Renal cortex interstitium (tissue), 11 donors: ENCODE results near the gene ADAMTS3. TPM values are rescaled to one million over a fixed set of nuclear protein-coding genes. Genes with fewer than 3 reads are reported as not detected.
"Not testable (repeated sequence)": the region's sequence is repeated elsewhere in the genome, so short reads cannot be mapped to it uniquely, and the experiment has no call there.

Experiments used
- DNase-seq, 11 donors: peaks; one replicate each; pipeline ENCODE4 v3.0.0-alpha.2; 2013; ENCODE audit warnings: low read depth in 9 of 11, low spot score in 4 of 11; ENCODE audit errors: extremely low read depth in 1 of 11
- polyA plus RNA-seq, 3 donors: library from polyadenylated mRNA; unstranded; fragments of 120-200 nt; gene quantifications; one replicate each; pipeline ENCODE4 v1.2.1, GENCODE V29; 2013; ENCODE audit not compliant: insufficient read length in 3 of 3

Gene ADAMTS3
- polyA plus RNA-seq, 3 donors, result 9.7 to 10.7 (median 10.1) TPM

DNA sequence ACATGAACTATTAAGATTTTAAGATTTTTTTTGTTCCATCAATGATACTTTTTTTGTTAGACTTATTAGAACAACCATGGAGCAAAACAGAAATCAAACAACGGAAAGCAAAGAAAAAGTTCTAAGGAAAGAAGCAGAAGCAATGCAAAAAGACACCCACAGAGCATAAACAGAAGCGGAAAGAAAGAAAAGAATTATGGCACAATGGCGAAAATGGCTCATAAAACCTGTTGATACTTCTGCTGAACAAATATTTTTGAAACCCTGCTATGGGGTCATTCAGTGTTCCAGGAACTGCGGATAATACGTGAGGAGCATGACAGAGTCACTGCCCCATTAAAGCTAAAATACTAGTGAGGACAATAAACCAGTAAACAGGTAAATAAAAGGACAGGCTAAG lies 138.0 kb downstream of the ADAMTS3 start:
- DNase-seq, result no peak

DNA sequence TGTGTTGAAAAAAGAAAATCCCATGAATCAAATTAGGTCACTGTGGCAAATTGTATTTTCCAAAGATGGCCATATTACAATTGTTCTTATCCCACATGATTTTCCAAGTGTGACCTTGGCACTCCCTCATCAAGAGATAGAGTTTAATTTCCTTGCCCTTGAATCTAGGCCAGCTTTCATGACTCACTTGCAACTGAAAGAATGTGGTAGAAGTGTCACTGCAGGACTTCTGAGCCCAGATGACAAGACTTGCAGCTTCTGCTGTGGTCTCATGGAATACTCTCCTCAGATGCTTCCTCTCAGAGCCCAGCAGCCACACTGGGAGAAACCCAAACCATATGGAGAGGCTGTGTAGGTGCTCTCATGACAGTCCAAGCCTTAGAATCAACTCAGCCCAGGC lies 139.0 kb downstream of the ADAMTS3 start:
- DNase-seq, result no peak

DNA sequence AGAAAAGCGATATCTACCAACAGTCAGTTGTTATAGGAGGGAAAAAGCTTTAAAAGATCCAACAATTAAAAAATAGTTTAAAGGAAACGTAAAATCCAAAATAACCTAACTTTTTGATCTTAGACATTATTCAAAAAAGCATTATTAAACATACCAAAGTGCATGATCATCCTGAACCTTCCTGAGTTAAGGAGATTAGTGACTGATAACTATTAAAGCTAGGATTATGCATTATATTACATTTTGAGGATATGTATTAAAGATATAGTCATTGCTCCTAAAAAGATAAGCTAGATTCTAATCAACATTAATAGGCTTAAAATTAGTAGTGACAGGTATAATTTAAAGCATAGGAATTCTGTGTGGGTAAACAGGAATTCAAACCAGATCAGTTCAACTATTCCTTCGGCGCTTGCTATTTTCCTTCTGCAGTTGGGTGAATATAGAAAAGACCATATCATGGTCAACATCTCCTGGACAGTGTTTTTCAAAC lies 139.6 kb downstream of the ADAMTS3 start:
- DNase-seq, result no peak

DNA sequence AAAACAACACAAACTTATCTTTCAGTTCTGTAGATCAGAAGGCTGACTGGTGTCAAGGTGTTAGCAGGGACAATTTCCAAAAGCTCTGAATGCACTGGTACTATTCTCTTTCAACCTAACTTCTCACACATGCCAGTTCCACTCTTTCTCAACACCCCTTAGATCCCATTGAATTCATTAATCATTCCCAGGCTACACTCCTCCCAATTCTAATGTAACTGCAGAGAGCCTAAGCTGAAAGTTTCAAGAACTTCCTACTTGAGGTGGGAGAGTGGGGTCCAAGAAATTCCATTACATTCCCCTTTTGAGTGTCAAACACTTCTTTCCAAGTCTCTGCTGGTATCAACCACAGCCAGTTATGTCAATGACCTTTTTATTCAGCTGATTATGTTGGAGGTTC lies 142.0 kb downstream of the ADAMTS3 start:
- DNase-seq, result no peak

DNA sequence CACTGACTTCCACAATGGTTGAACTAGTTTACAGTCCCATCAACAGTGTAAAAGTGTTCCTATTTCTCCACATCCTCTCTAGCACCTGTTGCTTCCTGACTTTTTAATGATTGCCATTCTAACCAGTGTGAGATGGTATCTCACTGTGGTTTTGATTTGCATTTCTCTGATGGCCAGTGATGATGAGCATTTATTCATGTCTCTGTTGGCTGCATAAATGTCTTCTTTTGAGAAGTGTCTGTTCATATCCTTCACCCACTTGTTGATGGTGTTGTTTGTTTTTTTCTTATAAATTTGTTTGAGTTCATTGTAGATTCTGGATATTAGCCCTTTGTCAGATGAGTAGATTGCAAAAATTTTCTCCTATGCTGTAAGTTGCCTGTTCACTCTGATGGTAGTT lies 143.1 kb downstream of the ADAMTS3 start:
- not testable (repeated sequence) for DNase-seq

DNA sequence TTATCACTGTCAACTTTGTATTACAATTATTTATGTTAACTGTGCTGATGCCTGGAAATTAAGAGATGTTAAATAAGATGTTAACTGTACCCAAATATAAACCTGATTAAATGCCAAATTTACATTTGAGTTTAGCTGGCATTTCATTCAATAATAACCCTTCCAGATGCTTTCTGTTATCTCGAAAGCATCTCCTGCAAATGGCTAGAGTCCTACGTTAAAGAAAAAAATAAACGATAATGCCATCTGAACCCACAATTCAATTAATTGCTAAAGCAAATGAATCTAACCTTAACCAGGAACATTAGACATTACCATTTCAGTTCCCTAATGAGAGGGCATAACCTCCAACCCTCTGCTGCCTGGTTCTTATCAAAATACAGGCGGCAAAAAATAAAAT lies 145.0 kb downstream of the ADAMTS3 start:
- DNase-seq, result no peak

DNA sequence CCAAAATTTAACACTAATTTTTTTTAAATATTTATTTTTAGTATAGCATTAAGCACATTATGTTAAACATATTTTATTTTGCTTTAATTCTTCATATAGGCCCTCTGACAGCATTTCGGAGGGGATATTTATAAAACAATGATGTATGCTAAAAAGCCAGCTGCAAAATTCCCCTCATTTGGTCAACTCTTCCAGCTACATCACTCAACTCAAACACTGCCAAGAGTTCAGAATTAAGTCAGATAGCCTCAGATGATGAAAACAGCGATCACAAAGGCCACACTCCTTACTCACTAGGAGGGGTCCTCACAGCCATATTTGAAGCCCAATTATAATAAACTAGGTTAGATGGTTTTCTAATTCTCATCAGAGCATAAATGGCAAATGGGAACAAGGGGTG lies 146.6 kb downstream of the ADAMTS3 start:
- no peak for DNase-seq

DNA sequence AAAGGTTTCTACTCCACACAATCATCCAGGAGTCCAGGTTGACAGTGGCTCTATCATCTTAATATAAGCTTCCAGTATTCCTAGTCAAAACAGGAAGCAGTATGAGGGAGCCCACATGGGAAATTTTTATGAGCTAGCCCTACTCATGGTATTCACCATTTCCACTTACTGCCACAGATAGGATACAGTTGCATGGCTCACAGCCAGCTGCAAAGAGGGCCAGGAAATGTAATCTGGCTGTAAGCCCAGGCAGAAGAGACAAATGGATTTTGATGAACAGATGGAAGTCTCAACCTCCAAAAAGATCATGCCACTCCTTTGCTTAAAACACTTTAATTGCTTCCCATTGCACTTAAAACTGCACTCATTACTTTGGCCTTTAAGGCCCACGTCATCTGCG lies 150.6 kb downstream of the ADAMTS3 start:
- peak in 4 of 11 donors; percentile 6 to 16 (median 12) for DNase-seq

DNA sequence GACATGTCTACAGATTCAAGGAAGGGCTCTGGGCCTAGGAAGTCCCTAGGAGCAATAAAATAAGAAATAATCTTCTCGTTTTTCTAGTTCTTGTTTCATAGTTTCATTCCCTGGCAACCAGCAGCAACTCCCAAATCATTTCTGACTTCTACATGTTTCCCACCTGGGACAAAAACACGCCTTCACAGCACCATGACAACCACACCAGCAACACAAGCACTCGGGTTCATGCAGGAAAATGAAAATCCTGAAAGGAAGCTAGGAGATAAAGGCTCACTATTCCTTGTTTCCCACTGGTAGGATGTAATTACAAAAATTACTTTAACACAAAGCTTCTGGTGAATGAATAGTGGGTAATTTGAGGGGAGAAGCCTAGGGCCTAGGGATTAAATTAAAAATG lies 158.9 kb downstream of the ADAMTS3 start:
- no peak for DNase-seq

DNA sequence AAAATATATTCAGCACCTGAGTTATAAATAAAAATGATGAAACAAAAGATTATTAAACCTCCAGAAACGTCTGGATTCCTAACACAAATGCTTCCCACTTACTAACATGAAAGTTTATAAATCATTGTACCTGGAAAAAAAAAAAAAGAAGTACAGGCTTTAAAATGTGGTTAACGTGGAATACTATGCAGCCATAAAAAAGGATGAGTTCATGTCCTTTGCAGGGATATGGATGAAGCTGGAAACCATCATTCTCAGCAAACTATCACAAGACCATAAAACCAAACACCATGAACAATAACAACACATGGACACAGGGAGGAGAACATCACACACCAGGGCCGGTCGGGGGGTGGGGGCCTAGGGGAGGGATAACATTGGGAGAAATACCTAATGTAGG lies 160.5 kb downstream of the ADAMTS3 start:
- DNase-seq, result no peak

DNA sequence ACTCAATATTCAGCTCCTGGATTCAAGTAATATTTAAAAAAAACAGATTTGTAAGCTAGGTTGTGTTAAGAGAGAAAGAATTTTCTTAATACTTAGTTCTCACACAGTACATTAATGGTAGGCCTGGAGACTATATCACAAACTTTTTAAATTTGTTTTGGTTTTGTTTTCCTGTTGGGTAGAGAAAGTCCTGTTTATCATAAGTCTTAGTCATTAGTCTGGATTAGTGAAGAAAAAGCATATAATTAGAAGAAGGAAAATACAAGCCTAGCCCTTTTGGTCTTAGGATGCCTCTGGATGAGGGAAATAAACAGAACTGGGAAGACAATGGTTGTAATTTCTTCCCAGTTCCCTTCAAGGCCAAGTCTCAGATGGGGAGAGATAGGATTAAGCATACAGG lies 163.6 kb downstream of the ADAMTS3 start:
- no peak for DNase-seq

DNA sequence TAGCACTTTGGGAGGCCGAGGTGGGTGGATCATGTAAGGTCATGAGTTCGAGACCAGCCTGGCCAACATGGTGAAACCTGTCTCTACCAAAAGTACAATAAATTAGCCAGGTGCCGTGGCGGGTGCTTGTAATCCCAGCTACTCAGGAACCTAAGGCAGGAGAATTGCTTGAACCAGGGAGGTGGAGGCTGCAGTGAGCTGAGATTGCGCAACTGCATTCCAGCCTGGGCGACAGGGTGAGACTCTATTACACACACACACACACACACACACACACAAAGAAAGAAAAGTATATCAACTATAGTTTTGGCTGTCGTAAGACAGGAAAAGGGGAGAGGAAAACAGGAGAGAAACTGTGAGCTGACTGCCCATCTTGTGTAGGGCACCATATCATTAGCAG lies 171.7 kb downstream of the ADAMTS3 start:
- DNase-seq, result no peak

DNA sequence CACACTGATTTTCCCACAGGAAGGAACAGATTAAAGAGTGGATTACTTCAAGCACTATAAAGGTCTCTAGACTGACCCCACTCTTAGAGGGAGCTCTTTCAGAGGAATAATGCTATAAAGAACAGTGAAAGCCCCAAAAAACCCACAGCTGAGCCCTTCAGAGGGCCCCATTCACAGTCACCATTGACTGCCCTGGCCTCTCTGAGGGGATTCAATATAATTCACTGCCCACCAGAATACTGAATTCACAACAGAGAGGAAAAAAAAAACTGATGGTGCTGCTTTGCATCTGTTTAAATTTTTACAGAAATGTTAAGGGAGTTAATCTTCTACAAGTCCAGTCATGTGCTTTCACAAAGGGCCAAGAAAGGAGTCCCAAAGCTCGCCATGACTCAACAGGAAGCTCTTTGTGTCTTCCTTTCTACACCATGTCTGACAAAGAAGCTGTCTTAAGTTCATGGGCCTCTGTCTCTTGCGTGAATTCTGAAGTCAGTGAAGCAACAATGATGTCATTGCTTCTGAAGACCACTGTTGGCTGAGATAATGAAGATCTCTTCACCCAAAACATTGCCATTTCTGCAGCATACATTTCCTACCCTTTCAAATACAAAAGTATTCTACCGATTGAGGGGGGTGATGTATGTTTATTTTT lies 174.9 kb downstream of the ADAMTS3 start:
- no peak for DNase-seq

DNA sequence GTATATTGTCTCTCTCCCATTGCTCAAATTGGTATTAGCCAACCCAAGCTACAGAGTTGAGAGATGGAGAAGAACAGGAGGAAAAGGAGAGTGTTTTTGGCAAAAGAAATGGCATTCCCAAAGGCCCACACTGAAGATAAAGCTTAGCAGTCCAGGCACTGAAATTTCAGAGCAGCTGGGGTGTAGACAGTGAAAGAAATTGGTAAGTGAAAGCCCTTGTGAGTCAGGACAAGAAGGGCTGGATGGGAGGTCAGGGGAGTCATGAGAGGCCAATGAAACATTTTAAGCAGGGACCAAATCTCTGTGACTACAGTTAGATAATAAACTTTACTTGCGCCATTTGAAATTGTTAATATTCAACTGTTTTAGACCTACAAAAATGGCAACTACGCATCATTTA lies 177.7 kb downstream of the ADAMTS3 start:
- DNase-seq, result no peak

DNA sequence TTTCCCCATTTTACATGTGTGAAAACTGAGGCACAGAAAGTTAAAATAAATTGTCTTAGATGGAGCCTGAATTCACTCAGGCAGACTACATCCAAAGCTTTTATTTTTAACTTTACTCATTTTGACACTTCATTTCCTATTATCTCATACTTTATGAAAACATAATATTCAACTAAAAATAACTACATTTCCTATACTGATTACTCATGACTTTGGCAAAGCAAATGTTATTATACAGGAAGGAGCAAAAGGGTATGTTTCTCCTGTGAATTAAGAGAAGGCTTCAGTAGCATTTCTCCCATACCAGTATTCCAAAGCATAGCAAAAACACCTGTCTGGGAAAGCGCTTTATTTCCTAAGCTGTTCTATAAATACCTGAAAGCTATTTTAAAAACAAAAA lies 178.6 kb downstream of the ADAMTS3 start:
- no peak for DNase-seq

DNA sequence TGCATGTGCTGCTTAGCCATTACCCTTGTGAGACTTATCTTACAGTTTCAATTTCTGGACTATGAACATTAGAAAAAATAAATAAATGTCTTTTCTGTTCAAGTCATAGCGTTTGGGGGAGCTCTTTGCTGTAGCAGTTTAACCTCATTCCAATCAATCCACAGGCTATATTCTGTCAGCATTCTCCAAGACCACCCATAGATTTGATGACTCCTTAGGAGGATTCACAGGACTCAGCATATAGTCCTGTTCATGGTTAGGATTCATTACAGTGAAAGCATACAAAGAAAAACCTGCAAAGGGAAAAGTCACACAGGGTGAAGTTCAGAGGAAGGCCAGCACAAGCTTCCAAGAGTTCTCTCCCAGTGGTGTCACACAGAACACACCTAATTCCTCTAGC lies 180.5 kb downstream of the ADAMTS3 start:
- DNase-seq, result no peak

DNA sequence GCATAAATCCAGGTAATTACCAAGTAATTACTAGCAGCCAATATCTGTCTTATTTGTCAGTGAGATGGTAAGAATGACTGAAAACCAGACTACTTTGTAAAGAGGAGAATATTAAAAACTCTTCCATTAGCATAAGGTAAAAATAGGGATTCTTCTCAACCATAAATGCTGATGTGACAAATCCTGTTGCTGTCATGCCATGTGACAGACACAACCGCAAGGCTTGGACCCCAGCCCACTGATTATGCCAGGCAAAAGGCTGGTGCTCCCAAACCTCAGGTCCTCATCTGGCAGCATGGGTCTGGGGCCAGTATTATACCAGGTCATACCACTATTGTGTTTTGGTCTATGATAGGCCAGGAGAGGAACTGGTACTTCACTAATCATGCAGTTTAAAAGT lies 181.1 kb downstream of the ADAMTS3 start:
- no peak for DNase-seq

DNA sequence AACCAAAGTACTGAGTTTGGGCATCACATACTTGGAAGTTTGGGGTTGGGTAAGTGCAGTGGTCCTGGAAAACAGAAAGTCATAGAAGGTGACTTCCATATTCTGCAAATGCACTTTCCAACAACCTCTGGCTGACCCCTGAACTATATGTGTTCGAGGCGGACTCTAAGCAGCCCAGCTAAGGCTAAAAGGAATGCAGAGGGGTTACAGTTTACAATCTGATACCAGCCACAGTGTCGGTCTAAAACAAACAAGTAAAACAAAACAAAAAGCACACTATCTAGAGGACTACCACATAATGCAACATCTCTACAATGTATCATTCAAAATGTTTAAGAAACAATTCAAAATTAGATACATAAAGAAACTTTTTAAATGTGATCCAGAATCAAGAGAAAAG lies 185.6 kb downstream of the ADAMTS3 start:
- DNase-seq, result no peak

DNA sequence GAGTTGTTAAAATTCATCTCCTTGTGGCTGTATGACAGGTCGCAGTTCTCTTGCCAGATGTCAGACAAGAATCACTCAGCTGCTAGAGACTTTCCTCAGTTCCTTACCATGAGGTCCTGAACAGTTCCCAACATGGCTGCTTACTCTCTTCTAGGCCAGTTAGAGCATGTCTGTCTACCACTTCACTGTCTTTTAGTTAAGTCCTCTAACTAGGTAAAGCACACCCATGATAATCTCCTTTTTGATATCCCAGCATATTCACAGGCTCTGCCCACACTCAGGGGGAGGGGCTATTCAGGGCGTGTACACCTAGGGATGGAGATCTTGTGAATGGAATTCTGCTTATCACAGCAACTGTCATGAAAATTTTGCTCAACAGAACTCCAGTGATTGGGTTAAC lies 190.1 kb downstream of the ADAMTS3 start:
- no peak for DNase-seq

DNA sequence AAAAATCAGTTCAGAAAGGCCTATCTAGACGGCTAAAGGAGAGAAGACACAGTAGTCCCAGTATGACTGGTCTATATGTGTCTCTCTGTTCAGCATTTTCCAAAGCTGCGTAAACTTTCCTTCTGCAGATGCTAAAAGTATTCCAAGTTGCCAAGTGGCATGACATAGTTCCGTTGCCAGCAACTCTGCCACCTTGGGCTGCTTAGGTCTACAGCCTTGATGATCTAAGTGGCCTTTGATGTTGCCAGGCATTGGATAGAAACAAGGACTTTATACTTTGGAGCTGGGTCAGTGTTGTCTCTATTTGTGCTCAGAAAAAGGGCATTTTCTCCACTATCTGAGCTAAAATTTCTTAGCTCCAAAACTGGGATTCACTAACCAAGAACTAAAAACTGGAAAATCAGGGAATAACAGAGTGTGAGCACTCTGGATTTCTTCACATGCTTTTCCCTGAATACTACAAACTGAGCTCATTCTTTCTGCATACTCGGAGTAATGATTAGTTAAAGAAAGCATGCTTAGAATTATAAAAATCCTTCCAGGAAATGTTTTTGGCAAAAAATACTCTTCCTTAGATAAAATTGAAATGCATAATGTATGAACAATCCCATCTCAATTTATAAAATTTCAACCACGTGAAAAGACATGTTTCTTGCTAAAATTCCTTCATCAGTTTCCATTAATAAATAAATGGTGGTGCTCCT lies 191.4 kb downstream of the ADAMTS3 start:
- no peak for DNase-seq

DNA sequence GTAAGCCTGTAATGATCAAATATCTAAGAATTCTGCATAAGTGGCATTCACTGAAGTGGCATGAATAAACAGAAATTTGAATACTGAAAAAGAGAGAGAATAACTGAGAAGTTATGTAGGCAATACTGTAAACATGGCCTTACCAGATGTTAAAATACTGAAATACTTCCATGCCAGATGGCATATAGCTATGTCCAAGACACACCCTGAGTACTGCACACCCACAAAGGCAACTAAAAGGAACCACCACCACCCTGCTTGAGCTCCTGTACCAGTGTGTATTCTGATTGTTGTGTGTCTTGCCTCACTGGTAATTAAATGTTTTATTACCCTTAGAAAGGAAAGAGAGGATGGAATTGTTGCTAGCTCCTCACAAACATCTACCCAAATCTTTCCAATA lies 192.1 kb downstream of the ADAMTS3 start:
- DNase-seq, result no peak
